ENCODE results near the gene RBBP5.

The RBBP5 gene

DNA sequence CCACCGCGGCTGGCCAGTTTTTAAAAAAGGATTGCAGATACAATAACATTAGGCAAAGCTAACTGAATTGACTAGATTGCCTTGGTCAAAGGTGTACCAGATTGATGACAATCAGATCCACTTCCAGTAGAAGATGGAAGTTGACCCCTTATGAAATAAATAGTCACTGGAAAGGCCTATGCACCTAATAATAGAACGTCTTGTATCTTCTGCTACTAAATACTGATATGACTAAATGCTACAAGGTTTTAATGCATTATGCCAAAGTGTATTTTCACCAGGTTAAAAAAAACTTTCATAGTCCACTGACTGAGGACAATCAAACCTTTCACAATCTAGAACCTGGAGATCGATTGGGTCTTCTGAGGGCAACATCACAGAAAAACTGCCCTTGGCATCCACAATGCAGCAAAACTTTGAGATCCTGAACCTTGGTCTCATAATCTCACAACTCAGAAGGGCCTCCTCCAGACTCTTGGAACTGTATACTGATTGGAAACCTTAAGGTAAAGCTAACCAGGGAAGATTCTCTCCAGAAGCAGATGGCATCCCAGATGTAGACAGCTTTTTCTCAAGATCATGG lies 7.8 kb upstream of the RBBP5 start:
- no peak for DNase-seq

DNA sequence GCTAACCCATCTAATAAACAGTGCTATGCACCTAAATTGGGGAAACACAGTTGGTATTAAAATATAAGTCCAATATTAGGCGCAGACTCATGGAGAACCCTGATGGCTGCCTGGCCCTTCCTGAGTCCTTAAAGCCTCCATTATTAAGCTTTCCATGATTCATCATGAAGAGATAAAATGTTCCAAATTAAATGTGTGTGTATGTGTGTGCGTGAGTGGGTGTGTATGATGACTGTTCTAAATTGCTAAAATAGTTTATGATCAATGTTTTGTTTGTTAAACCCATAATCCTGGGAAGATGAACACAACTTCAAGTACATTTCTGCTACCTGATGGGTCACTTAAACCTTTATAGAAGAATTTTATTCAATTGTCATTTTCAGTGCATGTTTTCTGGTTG lies 6.3 kb upstream of the RBBP5 start:
- no peak for DNase-seq

DNA sequence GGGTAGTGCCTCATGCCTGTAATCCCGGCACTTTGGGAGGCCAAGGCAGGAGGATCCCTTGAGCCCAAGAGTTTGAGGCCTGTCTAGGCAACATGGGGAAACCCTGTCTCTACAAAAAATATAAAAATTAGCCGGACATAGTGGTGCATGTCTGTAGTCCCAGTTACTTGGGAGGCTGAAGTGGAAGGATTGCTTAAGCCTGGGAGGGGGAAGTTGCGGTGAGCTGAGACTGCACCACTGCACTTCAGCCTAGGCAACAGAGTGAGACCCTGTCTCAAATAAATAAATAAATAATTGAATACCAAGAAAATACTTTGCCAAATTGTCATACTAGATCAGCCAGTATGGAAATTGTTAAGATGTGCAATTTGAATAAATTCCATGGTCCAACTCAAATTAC lies 5.9 kb upstream of the RBBP5 start:
- no peak for DNase-seq

DNA sequence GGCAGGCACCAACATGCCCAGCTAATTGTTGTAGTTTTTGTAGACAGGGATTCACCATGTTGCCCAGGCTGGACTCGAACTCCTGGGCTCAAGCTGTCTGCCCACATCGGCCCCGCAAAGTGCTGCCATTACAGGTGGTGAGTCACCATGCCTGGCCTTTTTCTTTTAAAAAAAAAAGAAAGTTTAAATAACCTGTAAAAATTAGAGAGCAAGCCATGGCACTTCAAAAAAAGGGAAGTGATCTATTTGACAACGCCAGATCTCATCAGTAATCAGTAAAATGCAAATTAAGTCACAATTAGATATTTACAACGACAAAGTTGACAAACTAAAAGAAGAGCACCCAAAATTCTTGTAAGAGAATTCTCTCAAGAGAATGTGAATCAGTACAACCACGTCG lies 2.9 kb upstream of the RBBP5 start:
- DNase-seq = no peak

DNA sequence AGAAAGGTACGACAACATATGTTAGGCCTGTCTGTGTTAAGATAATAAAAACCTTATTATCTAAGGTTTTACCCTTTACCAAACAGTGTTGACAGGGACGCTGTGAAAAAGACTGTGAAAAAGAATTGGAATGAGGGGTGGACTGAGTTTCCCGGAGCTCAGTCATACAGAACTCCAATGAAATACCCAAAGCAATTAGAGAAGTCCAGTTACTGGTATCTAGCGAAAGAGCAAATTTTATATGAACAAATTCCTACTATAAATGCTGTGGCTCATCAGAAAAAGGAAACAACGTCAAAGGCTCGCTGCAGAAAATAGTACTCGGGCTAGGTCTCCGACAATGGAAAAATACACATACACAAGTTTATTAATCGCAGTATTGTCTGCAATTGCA lies 708 bp upstream of the RBBP5 start:
- DNase-seq = no peak

DNA sequence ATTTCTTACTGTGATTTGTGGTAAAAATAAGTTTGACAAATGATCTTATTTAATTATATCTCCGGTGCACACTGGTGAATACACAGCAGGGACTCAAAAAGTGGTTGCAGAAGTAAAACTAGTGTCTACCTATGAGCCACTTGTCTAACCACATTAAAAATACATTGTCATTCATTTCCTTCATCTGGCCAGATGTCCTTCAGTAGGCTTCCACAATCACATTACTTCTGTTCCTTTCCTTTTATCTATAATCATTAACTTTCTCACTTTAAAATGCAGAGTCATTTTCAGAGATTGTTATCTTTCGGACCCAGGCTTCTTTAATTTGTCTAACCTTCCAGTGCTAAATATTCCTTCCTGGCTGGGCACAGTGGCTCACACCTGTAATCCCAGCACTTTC lies 3.0 kb downstream of the RBBP5 start:
- DNase-seq = no peak

DNA sequence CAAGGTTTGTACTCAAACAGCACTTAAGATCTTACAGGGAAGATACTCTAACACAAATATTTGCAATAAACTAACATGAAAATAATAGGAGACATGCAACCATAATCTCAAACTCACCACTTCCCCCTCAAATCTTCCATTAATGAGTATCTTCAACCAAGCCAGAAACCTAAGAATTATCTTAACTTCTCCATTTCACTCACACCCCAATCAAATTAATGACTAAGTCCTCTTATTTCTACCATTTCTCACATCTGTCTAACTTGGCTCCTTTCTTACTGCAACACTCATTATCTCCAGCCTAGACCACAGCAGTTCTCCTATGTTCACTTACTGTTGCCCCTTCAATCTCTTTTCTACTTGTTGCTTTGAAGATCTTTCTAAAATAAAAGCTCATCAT lies 10.4 kb downstream of the RBBP5 start:
- no peak for DNase-seq

DNA sequence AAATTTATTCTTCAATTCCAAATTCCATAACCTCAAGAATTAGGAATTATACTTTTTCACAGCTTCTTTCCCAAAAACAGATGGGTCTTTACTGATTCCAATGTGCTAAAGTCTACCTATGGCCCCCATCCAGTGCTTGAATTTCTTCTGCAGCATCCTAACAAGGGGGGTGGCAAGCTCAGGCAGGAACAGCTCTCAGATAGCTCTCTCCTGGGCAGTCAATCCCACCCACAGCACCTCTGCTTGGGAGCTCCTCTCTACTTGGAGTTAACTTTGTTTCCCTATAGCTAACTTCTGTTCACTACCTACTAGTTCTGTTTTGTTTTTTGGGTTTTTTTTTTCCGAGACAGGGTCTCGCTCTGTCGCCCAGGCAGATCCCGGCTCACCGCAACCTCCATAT lies 12.1 kb downstream of the RBBP5 start:
- DNase-seq = no peak

DNA sequence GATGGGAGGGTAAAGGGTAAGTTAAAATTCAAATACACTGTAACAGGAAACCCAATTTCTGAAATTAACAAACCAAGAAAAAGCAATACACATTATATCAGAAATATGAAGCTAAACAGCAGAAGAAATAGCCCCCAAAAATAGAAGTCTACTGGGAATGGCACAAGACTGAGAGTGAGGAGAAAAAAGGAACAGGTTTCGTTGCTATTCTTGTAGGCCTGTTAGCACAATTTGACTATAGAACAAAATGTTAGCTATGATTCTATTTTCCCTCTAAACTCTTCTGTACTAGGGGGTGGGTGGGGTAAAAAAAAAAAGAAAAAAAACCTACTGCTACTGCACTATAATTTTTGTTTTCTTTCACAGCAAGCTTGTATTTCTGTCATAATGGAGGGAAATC lies 12.5 kb downstream of the RBBP5 start:
- no peak for DNase-seq

DNA sequence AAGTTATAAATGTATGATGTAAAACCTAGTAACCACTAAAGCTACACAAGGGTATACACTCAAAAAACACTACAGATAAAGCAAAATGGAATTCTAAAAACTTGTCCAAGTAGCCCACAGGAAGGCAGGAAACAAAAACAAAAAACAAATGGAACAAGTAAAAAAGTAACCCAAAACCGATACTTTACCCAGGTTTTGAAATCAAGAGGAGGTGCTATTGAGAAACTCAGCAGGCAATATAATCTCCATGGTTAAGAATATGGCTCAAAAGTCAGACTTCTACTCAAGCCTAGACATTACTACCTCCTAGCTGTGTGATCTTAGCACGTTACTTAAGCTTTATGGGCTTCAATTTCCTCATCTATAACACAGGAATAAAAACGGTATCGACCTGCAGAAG lies 13.3 kb downstream of the RBBP5 start:
- DNase-seq = no peak

DNA sequence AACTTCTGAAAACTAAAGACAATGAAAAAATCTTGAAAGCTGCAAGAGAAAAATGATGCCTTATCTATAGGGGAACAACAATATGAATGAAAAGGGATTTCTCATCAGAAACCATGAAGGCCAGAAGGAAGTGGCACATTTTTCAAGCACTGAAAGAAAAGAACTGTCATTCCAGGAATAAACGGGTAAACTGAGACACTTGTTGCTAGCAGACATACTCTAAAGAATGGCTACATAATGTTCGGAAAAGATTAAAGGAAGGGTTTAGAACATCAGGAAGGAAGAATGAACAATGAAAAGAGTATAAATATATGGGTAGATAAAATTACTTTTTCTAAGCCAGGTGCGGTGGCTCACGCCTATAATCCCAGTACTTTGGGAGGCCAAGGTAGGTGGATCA lies 14.5 kb downstream of the RBBP5 start:
- DNase-seq = no peak

DNA sequence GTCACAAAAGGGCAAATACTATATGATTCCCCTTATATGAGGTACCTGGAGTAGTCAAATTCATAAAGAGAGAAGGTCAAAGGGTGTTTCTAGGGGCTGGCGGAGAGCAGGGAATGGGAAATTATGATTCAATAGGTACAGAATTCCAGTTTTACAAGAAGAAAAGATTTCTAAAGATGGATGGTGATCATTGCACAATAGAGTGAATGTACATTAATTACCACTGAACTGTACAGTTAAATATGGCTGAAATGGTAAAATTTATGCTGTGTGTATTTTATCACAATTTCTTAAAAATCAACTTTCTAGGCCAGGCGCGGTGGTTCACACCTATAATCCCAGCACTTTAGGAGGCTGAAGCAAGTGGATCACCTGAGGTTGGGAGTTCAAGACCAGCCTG lies 19.4 kb downstream of the RBBP5 start:
- no peak for DNase-seq

DNA sequence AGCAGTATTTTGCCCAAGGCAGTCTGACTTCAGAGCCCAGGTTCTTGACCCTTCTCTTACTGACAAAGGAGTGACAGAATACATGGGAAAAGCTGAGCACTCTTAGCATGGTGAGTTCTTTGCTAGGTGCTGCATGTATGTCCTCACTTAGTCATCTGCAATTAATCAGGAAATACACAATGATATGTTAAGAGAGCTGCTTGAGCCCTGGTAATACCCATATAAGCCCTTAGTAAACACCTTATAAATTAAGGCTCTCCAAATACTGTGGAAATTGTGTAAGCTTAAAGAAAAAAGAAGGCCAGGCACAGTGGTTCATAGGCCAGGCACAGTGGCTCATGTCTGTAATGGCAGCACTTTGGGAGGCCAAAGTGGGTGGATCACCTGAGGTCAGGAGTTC lies 23.5 kb downstream of the RBBP5 start:
- no peak for DNase-seq

DNA sequence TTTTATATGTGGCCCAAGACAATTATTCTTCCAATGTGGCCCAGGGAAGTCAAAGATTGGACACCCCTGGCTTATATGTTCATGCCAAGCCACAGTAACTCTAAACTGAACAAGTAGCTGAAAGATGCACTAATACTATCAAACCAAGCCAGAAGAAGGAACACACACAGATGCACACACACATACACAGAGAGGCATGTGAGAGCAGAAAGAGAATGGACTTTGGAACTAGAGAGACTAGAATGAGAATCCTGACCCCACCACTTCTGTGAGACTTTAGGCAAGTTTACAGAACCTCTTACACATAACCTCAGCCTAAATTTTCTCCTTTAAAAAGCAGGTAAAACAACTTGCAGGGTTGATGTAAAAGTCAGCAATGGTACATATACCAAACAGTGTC lies 26.4 kb downstream of the RBBP5 start:
- DNase-seq = no peak

DNA sequence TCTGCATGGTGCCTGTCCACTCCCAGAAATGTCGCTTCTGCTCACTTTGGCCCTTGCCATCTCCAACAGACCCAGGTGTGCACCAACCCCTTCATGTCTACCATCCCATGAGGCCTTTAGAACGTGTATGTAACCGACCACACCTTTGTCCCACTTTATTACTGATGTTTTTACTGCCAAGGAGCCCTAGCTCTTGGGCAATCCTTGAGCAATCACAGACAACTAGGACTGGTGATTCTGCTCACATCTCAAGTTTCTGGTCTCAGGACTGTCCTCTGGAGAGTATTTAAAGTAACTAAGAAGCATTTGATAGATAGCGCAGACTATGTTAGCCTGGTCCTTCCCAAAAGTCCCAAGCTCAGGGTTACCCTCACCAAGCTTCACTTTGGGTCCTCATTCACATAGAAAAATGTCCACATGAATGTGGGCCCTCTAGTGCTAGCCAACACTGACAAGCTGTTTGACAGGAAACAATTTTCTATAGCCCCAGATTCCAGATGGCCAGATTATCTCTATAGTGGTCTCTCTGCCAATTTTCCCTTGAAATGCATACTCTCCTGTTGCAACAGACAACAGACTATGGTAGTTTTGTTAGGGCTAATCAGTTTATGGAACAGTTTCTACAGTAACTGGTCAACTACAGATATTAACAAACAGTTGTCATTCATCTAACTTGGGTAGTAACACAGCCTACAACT lies 30.6 kb downstream of the RBBP5 start:
- no peak for DNase-seq

DNA sequence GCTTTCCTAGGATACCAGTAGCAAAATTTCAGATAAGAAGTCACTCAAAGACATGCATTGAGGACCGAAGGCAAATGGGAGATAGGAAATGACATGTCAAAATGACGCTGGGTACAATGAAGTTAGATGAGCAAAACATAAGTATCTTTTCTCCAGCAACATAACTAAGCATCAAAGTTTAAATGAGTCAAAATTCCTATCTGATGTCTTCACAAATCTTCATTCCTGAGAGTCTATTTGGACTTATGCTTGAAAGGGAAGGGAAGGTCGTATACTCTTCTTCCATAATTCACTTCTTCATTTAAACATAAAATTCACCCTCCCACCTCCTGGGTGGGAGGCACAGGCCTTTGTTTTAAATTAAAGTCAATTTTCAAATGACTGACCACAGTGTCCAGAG lies 33.4 kb downstream of the RBBP5 start:
- DNase-seq = no peak

DNA sequence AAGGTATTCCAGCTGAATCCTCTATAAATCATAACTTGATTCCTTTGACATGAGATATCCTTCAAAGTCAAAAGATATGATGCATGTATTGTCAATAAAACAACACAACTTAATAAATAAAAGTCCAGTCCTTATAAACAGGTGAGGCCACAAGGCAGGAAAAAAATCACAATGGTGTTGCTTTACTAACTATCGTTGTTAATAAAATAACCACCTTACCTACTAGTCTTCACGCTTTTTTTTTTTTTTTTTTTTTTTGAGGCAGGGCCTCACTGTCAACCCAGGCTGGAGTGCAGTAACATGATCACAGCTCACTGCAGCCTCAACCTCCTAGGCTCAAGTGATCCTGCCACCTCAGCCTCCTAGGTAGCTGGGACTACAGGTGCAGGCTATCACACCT lies 37.4 kb downstream of the RBBP5 start, which contains the start of gene TMEM81:
Gene TMEM81, minus strand, starts transcription at position 101 of the 400 bp plus-strand sequence. CDS start 140 bp downstream, outside the sequence.
- no peak for DNase-seq

DNA sequence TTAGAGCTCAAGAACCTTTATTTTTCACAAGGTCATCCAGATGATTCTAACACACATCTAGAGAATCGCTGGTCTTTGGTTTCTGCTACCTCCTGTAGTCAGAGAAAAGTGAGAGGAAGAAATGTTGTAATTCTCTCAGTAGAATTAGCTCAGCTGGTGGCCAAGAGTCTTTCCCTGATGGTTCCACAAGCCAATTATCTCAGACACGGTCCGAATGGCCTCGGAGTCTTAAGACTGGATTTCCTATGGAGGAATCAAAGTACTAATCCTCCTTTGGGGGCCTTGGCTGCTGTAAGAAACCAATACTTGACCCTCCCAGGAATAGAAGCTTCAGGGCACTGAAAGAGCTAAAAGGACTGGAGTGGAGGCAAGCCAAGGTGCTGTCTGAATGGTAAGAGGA lies 39.3 kb downstream of the RBBP5 start:
- DNase-seq = no peak

DNA sequence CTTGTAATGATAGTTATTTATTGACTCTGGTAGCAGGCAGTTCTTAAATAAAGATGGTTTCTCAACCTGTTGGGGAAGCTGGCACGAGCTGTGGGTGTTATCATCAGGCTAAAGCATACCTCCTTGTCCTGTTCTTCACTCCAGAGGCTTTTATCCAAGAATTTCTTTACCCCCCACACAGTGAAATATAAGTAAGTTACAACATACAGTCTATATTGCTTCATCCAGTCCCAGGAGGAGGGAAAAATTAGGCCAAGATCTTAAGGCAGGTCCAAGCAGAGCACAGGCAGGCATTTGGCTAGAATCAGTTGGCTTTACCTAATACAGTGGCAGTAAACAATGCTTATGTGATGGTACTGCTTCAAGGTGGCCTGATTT lies 43.9 kb downstream of the RBBP5 start:
- no peak for DNase-seq

DNA sequence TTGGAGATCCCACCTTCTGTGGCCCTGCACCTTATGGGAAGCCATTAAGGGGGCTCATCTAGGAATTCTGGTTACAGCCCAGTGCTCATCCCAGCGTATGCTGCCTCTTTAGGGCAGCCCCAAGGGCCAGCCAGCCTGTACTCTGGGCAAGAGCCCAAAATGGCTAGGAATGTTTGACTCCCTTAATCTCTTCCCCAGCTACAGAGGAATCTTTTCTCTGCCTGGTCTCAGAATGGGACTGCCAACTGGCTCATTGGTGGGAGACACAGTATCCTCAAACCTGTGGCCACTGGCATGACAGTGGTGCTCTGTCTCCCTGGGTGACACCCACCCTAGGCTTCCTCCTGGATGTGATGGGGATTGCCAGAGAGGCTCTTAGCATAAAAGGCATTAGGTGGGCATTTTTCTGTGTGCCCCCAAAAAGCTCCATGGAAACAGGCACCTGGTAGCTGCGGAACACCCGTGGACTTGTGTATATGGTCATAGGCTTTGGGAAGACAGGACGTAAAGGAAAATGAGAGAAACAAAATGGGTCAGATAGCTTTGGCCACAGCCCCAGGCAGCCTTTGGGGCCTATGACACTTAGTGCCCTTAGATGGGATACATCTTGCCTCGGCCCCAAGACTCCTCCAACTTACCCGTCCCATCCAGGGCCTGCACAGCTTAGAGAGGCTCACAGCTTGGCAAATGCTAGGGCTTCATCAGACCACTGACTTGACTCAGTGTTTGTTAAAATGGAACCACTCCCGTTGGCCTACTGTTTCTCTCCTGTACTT lies 44.4 kb downstream of the RBBP5 start:
- peak; percentile 22 for DNase-seq

DNA sequence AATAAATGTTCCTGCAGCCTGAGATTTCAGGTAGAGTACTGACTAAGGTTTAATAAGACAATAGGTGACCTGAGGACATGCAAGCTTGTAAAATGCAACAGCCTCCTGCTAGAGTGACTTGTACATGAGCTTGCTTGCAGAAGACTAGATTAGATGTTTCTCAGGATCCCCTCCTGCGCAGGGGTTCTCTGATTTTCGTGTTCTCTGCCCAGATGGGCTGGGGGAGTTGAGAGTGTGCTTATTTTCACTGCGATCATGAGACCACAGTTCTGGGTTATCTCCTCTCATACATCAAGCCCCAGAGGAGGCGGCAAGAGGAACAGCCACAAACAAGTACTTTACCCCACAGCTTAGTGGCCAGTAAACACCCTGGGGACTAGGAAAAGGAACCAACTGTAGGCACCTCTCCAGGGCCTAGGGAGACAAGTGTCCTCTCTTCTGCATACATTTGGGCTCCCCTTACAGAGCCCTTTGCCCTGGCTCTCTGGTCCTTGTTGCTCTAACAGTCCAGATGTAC lies 45.5 kb downstream of the RBBP5 start:
- DNase-seq = no peak

DNA sequence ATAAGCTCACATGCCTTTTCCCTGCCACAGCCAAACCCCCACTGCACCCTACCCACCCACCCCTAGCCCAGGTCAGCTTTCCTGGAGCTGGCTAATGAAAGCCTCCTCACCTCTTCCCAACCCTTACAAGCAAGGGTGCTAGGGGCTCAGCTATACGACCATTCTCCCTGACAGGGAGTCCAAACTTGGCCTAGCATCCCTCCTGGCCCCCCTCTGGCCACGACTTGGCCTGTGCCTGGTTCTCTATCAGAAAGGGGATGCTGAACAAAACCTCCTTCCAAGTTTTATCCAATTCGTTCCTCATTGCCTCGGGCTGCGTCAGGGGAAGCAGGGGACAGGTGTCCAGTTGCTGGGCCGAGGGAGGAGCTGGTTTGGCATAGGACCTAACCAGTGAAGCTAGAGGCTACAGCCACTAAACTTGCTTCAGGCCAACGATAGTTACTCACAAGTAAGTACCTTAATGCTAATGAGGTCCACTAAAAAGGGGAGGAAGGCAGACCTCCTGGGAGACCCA lies 46.1 kb downstream of the RBBP5 start:
- no peak for DNase-seq

DNA sequence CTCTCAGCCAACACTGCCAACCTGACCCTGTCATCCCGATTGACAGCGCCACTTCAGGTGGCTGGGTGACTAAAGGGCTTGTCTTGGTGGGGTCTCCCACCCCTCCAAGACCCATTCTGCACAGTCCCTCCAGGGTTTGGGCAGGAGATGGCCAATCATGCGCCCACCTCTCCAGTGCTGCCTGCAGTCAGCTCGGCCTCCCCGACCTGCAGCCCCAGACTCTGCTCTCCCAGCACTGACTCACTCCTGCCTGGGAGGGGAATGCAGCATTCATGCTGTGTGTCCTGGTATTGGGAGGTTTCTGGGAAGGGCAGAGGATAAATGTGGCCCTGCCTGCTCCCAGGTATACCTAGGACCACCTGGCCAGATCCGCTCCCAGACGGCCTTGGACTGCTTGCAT lies 47.3 kb downstream of the RBBP5 start:
- no peak for DNase-seq

DNA sequence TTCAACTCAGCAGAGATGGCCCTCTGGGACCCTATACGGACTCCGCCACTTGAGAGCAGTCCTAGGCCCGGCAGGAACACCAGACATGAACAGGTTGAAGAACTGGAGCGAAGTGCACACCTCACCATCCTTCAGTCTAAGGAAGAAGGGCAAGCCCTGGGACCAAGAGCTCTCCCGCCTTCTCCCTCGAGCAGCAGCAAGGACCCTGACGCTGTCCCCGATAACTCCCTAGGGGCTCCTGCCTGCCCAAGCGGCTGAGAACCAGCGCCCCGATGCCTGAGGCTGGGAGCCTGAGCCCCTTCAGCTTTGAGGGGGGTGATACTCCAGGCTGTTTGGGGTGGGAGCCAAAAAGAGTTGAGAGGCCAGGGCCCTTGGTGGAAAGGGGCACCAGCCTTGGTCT lies 47.7 kb downstream of the RBBP5 start:
- DNase-seq = no peak

All from fibroblast of skin of scalp (primary cell).